Karpas-422 (cell line): Measurements from ENCODE around the gene SARS2. TPM values are rescaled to one million over a fixed set of nuclear protein-coding genes. Genes with fewer than 3 reads are reported as not detected.

Experiments used
- DNase-seq: peaks from one replicate; pipeline ENCODE4 v3.0.0-alpha.2; 2015
- H2AFZ ChIP-seq: fragments of 200-600 bp; sonication (generic); 2 replicates; pipeline ENCODE4 v1.6.1; 2014; ENCODE audit warnings: antibody characterized with exemption, low read length, mixed read lengths
- H3K27ac ChIP-seq: fragments of 200-600 bp; sonication (generic); 2 replicates; pipeline ENCODE4 v1.5.1; 2014; ENCODE audit warnings: mild to moderate bottlenecking, low read length, moderate library complexity
- H3K27me3 ChIP-seq: fragments of 200-600 bp; sonication (generic); 2 replicates; pipeline ENCODE4 v1.6.1; 2014; ENCODE audit warnings: low read length, mixed read lengths
- H3K36me3 ChIP-seq: fragments of 200-600 bp; sonication (generic); 2 replicates; pipeline ENCODE4 v1.6.1; 2014; ENCODE audit warnings: low read length, mixed read lengths; ENCODE audit not compliant: insufficient read depth
- H3K4me1 ChIP-seq: fragments of 200-600 bp; sonication (generic); 2 replicates; pipeline ENCODE4 v1.6.1; 2014; ENCODE audit warnings: mild to moderate bottlenecking, low read length, mixed read lengths
- H3K4me2 ChIP-seq: fragments of 200-600 bp; sonication (generic); 2 replicates; pipeline ENCODE4 v1.6.1; 2014; ENCODE audit warnings: low read length, low read depth, mild to moderate bottlenecking; ENCODE audit not compliant: poor library complexity, severe bottlenecking
- H3K4me3 ChIP-seq: fragments of 200-600 bp; sonication (generic); 2 replicates; pipeline ENCODE4 v1.5.1; 2014; ENCODE audit warnings: mild to moderate bottlenecking, antibody characterized with exemption, low read length, mixed read lengths
- H3K79me2 ChIP-seq: fragments of 200-600 bp; sonication (generic); 2 replicates; pipeline ENCODE4 v1.6.1; 2014; ENCODE audit warnings: mild to moderate bottlenecking, low read length, mixed read lengths
- H3K9ac ChIP-seq: fragments of 200-600 bp; sonication (generic); 2 replicates; pipeline ENCODE4 v1.6.0; 2014; ENCODE audit warnings: low read length
- H3K9me2 ChIP-seq: fragments of 200-600 bp; sonication (generic), shearing (Covaris generic); replicated peaks from 2 replicates; pipeline ENCODE4 v1.6.0; 2014; ENCODE audit warnings: mild to moderate bottlenecking, low read length, moderate library complexity; ENCODE audit not compliant: insufficient read depth
- H3K9me3 ChIP-seq: fragments of 300-700, 200-600 bp; sonication (generic); 2 replicates; pipeline ENCODE4 v1.6.1; 2014; ENCODE audit warnings: low read length, mixed read lengths
- H4K20me1 ChIP-seq: fragments of 200-600 bp; sonication (generic); 2 replicates; pipeline ENCODE4 v1.6.1; 2014; ENCODE audit warnings: mild to moderate bottlenecking, antibody characterized with exemption, low read length, low read depth; ENCODE audit not compliant: insufficient read depth
- total RNA-seq: library from RNA; depleted of rRNA; stranded (reverse); fragments of >200 nt; shearing (Covaris generic); gene quantifications from 2 replicates; pipeline ENCODE4 v1.2.3, GENCODE V29; 2014; ENCODE audit warnings: low replicate concordance

The SARS2 gene
- total RNA-seq, 1 experiment from 2014 or later = 16.8 TPM

GRCh38 chr19:38924388-38924787 is 6.2 kb downstream of the SARS2 start:
- Histone ChIP-seq H3K27ac (no peak overlapping the region), H3K4me1 (peaks cover 4% of the 10 kb centered on the region), H3K27me3 (no peaks in the 10 kb centered on the region), H4K20me1 (no peaks in the 10 kb centered on the region), H3K79me2 (peaks cover 20% of the 10 kb centered on the region), H3K36me3 (0 out of 2 replicates have a peak, but pooled peaks cover 3% of the 10 kb centered on the region), H3K4me3 (no peak overlapping the region), H3K9me3 (no peaks in the 10 kb centered on the region), H3K9me2 (no peaks in the 10 kb centered on the region), H2AFZ (no peak overlapping the region), H3K9ac (no peak overlapping the region), H3K4me2 (no peak overlapping the region)
- DNase-seq = no peak

GRCh38 chr19:38922482-38922881 is 8.1 kb downstream of the SARS2 start:
- Histone ChIP-seq H3K4me3 (no peak overlapping the region), H3K27ac (no peak overlapping the region), H3K4me1 (no peaks in the 10 kb centered on the region), H3K9me2 (no peaks in the 10 kb centered on the region), H3K36me3 (0 out of 2 replicates have a peak, but pooled peaks cover 3% of the 10 kb centered on the region), H2AFZ (no peak overlapping the region), H4K20me1 (no peaks in the 10 kb centered on the region), H3K4me2 (no peak overlapping the region), H3K9ac (no peak overlapping the region), H3K27me3 (no peaks in the 10 kb centered on the region), H3K9me3 (no peaks in the 10 kb centered on the region), H3K79me2 (peaks cover 2% of the 10 kb centered on the region; the same call in 1 of the 2 replicates)
- no peak for DNase-seq

- no peak for DNase-seq
- Histone ChIP-seq H3K36me3 (0 out of 2 replicates have a peak, but pooled peaks cover 3% of the 10 kb centered on the region), H3K4me3 (no peak overlapping the region), H4K20me1 (no peaks in the 10 kb centered on the region), H2AFZ (no peak overlapping the region), H3K4me2 (no peak overlapping the region), H3K4me1 (no peaks in the 10 kb centered on the region), H3K79me2 (no peaks in the 10 kb centered on the region), H3K9me3 (no peaks in the 10 kb centered on the region), H3K27ac (no peak overlapping the region), H3K27me3 (no peaks in the 10 kb centered on the region), H3K9ac (no peak overlapping the region), H3K9me2 (no peaks in the 10 kb centered on the region)
Measured at GRCh38 chr19:38921420-38922274, 8.9 kb downstream of the SARS2 start.

GRCh38 chr19:38920602-38921419 is 9.8 kb downstream of the SARS2 start:
- Histone ChIP-seq H3K9me2 (no peaks in the 10 kb centered on the region), H3K9ac (no peak overlapping the region), H3K79me2 (no peaks in the 10 kb centered on the region), H3K36me3 (0 out of 2 replicates have a peak, but pooled peaks cover 3% of the 10 kb centered on the region), H3K27me3 (no peaks in the 10 kb centered on the region), H3K27ac (no peak overlapping the region), H3K4me1 (no peaks in the 10 kb centered on the region), H2AFZ (no peak overlapping the region), H3K4me2 (no peak overlapping the region), H3K9me3 (no peaks in the 10 kb centered on the region), H3K4me3 (no peak overlapping the region), H4K20me1 (no peaks in the 10 kb centered on the region)
- no peak for DNase-seq

GRCh38 chr19:38919837-38920601 is 10.5 kb downstream of the SARS2 start:
- no peak for DNase-seq
- no peak overlapping the region for H3K4me2 ChIP-seq
- no peaks in the 10 kb centered on the region for H3K9me3 ChIP-seq

GRCh38 chr19:38918526-38918925 is 12.0 kb downstream of the SARS2 start:
- no peak overlapping the region for H3K4me2 ChIP-seq
- no peak overlapping the region for H2AFZ ChIP-seq
- DNase-seq = no peak
- H3K9ac ChIP-seq = no peak overlapping the region
- no peaks in the 10 kb centered on the region for H3K36me3 ChIP-seq
- H3K79me2 ChIP-seq = no peaks in the 10 kb centered on the region
- H4K20me1 ChIP-seq = no peaks in the 10 kb centered on the region
- H3K4me3 ChIP-seq = no peak overlapping the region
- no peaks in the 10 kb centered on the region for H3K9me3 ChIP-seq
- H3K27ac ChIP-seq = no peak overlapping the region
- H3K9me2 ChIP-seq = no peaks in the 10 kb centered on the region
- no peaks in the 10 kb centered on the region for H3K4me1 ChIP-seq
- no peaks in the 10 kb centered on the region for H3K27me3 ChIP-seq

More at GRCh38 chr19:38919837-38920601, 10.5 kb downstream of the SARS2 start:
- no peaks in the 10 kb centered on the region for H3K4me1 ChIP-seq
- H3K9me2 ChIP-seq = no peaks in the 10 kb centered on the region
- H3K27ac ChIP-seq = no peak overlapping the region
- no peak overlapping the region for H3K9ac ChIP-seq
- no peak overlapping the region for H3K4me3 ChIP-seq
- no peaks in the 10 kb centered on the region for H4K20me1 ChIP-seq
- no peak overlapping the region for H2AFZ ChIP-seq
- 0 out of 2 replicates have a peak, but pooled peaks cover 3% of the 10 kb centered on the region for H3K36me3 ChIP-seq
- no peaks in the 10 kb centered on the region for H3K27me3 ChIP-seq
- no peaks in the 10 kb centered on the region for H3K79me2 ChIP-seq

GRCh38 chr19:38917921-38918491 is 12.6 kb downstream of the SARS2 start:
- H3K4me1 ChIP-seq = no peaks in the 10 kb centered on the region
- H3K4me2 ChIP-seq = no peak overlapping the region
- H3K4me3 ChIP-seq = no peak overlapping the region
- no peaks in the 10 kb centered on the region for H3K27me3 ChIP-seq
- no peaks in the 10 kb centered on the region for H4K20me1 ChIP-seq
- no peak overlapping the region for H2AFZ ChIP-seq
- H3K9me2 ChIP-seq = no peaks in the 10 kb centered on the region
- H3K27ac ChIP-seq = no peak overlapping the region
- no peak overlapping the region for H3K9ac ChIP-seq
- no peaks in the 10 kb centered on the region for H3K36me3 ChIP-seq
- no peaks in the 10 kb centered on the region for H3K9me3 ChIP-seq
- DNase-seq = no peak
- H3K79me2 ChIP-seq = no peaks in the 10 kb centered on the region
